Adrenal gland (tissue), 5 donors: ENCODE measurements around the gene ROR1.

Source experiments
- POLR2A ChIP-seq, 2 donors: fragments of 450-650 bp; IDR thresholded peaks; one replicate each; pipeline ENCODE4 v1.6.1; 2017; ENCODE audit warnings: antibody characterized with exemption in 2 of 2, mild to moderate bottlenecking in 2 of 2, moderate library complexity in 1 of 2
- TF ChIP-seq, protein P1 (sequence below), 6 experiments: fragments of 450-650 bp in 4 of 6; fragments of 200-600 bp in 2 of 6; sonication (generic) in 1 of 6; IDR thresholded peaks; 1 replicate in 5 of 6; 2 replicates in 1 of 6; pipeline versions ENCODE4 v1.5.1 to v1.8.0; 2016 to 2021; ENCODE audit warnings: antibody characterized with exemption in 6 of 6, mild to moderate bottlenecking in 2 of 6, moderate library complexity in 1 of 6
- donor health status: DM: no; HTN: no; CAD: no.

DNA sequence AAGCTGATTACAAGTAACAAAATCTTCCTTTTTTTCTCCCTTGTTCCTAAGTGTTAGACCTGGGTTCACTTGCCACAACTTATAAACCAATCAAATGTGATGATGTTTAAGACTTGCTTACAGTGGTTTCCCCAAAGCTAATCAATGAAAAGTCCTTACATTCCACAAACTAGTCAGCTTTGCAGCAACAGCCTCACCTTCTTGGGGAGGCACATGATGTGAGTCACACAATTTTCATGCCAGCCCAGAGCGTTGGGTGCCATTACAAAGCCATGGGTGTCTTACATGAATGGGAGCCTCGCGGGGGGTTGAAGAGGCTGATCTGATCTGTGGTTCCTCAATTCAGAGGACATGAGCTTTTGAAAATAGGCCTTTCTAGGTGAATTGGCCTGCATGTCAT is 338.0 kb downstream of the ROR1 start:
- TF ChIP-seq, protein P1, sequence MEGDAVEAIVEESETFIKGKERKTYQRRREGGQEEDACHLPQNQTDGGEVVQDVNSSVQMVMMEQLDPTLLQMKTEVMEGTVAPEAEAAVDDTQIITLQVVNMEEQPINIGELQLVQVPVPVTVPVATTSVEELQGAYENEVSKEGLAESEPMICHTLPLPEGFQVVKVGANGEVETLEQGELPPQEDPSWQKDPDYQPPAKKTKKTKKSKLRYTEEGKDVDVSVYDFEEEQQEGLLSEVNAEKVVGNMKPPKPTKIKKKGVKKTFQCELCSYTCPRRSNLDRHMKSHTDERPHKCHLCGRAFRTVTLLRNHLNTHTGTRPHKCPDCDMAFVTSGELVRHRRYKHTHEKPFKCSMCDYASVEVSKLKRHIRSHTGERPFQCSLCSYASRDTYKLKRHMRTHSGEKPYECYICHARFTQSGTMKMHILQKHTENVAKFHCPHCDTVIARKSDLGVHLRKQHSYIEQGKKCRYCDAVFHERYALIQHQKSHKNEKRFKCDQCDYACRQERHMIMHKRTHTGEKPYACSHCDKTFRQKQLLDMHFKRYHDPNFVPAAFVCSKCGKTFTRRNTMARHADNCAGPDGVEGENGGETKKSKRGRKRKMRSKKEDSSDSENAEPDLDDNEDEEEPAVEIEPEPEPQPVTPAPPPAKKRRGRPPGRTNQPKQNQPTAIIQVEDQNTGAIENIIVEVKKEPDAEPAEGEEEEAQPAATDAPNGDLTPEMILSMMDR (IDR thresholded peaks at IDR 0.05): no peak
- no peak for TF ChIP-seq POLR2A (IDR thresholded peaks at IDR 0.05)
